Measurements from ENCODE around the gene IFT27. TPM values are rescaled to one million over a fixed set of nuclear protein-coding genes. Genes with fewer than 3 reads are reported as not detected.
A peak's percentile ranks its signal among the peaks of the same experiment; 100 is the strongest.

IFT27 gene
- total RNA-seq, 1 donor from 2014 or later: 31.7 TPM

GRCh38 chr22:36803358-36803757 lies 27.4 kb upstream of the IFT27 start:
- H3K36me3 ChIP-seq: no peaks in the 10 kb centered on the region
- no peak overlapping the region for H3K9ac ChIP-seq
- no peak overlapping the region for H3K27ac ChIP-seq
- Mint-ChIP-seq H3K27ac (no peak overlapping the region), H3K9me3 (no peaks in the 10 kb centered on the region), H3K4me3 (no peak overlapping the region), H3K27me3 (ENCODE audit: insufficient read depth, low read depth) (peaks cover 20% of the 10 kb centered on the region), H3K36me3 (no peaks in the 10 kb centered on the region), H3K4me1 (peaks cover 24% of the 10 kb centered on the region)
- no peak overlapping the region for H3K4me3 ChIP-seq
- no peak for TF ChIP-seq EZH2 (IDR thresholded peaks at IDR 0.05)
- TF ChIP-seq, protein P1, sequence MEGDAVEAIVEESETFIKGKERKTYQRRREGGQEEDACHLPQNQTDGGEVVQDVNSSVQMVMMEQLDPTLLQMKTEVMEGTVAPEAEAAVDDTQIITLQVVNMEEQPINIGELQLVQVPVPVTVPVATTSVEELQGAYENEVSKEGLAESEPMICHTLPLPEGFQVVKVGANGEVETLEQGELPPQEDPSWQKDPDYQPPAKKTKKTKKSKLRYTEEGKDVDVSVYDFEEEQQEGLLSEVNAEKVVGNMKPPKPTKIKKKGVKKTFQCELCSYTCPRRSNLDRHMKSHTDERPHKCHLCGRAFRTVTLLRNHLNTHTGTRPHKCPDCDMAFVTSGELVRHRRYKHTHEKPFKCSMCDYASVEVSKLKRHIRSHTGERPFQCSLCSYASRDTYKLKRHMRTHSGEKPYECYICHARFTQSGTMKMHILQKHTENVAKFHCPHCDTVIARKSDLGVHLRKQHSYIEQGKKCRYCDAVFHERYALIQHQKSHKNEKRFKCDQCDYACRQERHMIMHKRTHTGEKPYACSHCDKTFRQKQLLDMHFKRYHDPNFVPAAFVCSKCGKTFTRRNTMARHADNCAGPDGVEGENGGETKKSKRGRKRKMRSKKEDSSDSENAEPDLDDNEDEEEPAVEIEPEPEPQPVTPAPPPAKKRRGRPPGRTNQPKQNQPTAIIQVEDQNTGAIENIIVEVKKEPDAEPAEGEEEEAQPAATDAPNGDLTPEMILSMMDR (IDR thresholded peaks at IDR 0.05): no peak
- TF ChIP-seq EZH2phosphoT487 (IDR thresholded peaks at IDR 0.05): no peak
- no peak for DNase-seq (ENCODE audit: low spot score)
- H3K4me2 ChIP-seq: no peak overlapping the region
- H3K9me3 ChIP-seq (ENCODE audit: low read depth): no peaks in the 10 kb centered on the region
- peaks cover 5% of the 10 kb centered on the region for H4K20me1 ChIP-seq (ENCODE audit: low read depth)
- peaks cover 13% of the 10 kb centered on the region for H3K4me1 ChIP-seq
- no peak overlapping the region for H2AFZ ChIP-seq (replicated peaks)
- no peaks in the 10 kb centered on the region for H3F3A ChIP-seq (ENCODE audit: low read depth)
- H3K27me3 ChIP-seq: peaks cover 17% of the 10 kb centered on the region
- no peaks in the 10 kb centered on the region for H3K79me2 ChIP-seq (ENCODE audit: low read depth)

- H3K36me3 ChIP-seq: no peaks in the 10 kb centered on the region
- H2AFZ ChIP-seq (replicated peaks): no peak overlapping the region
- H3K9me3 ChIP-seq (ENCODE audit: low read depth): no peaks in the 10 kb centered on the region
- H4K20me1 ChIP-seq (ENCODE audit: low read depth): peaks cover 14% of the 10 kb centered on the region
- TF ChIP-seq EZH2 (IDR thresholded peaks at IDR 0.05): no peak
- no peak for TF ChIP-seq EZH2phosphoT487 (IDR thresholded peaks at IDR 0.05)
- TF ChIP-seq, protein P1 (IDR thresholded peaks at IDR 0.05): no peak
- Mint-ChIP-seq H3K4me1 (peaks cover 50% of the 10 kb centered on the region), H3K4me3 (no peak overlapping the region), H3K9me3 (no peaks in the 10 kb centered on the region), H3K27me3 (ENCODE audit: insufficient read depth, low read depth) (peaks cover 20% of the 10 kb centered on the region), H3K27ac (no peak overlapping the region), H3K36me3 (no peaks in the 10 kb centered on the region)
- peak overlapping the region; percentile 5 for H3K4me2 ChIP-seq
- H3K9ac ChIP-seq: no peak overlapping the region
- peaks cover 30% of the 10 kb centered on the region for H3K4me1 ChIP-seq
- no peaks in the 10 kb centered on the region for H3K79me2 ChIP-seq (ENCODE audit: low read depth)
- peaks cover 4% of the 10 kb centered on the region for H3F3A ChIP-seq (ENCODE audit: low read depth)
- DNase-seq (ENCODE audit: low spot score): no peak
- peaks cover 28% of the 10 kb centered on the region for H3K27me3 ChIP-seq
- no peak overlapping the region for H3K4me3 ChIP-seq
- no peak overlapping the region for H3K27ac ChIP-seq
These were observed 22.8 kb upstream of the IFT27 start for GRCh38 chr22:36798674-36799066.

DNA sequence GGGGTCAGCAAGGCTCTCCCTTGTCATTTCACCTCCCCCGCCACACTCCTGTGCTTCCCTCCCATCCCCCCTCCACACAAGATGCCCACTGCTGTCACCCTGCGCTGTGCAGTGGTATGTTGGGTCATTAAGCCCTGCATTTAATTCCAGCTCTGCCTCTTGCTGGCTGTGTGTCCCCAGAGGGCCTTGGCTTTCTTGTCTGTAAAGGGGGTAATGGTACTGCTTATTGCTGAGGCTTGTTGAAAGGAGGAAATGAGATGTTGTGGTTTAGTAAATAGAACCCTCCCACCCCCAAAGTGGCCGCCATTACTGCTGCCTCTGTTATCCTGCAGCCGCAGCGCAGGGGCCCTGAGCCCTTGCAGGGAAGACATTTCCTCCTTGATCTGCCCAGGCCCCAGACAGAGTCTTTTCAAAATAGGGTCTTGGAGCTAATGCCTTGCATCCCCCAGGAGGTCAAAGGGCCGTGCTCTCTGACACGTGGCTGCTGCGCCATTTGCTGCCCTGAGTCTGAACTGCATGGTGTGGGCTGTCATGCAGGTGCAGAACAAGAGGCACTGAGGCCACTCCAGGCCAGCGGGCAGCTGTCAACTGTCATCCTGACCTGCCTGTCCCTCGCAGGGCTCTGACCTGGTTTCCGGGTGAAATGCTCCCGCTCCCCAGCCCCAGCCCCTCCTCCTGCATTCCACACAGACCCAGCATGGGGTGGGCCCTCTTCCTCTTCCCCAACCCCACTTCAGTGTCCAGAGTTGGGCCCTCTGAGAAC lies 22.2 kb upstream of the IFT27 start:
- H3K4me3 Mint-ChIP-seq: peak overlapping the region; percentile 57
- Histone ChIP-seq H3K4me3 (no peak overlapping the region), H3K9me3 (ENCODE audit: low read depth) (no peaks in the 10 kb centered on the region), H3F3A (ENCODE audit: low read depth) (peaks cover 4% of the 10 kb centered on the region), H3K36me3 (no peaks in the 10 kb centered on the region), H3K9ac (no peak overlapping the region), H3K79me2 (ENCODE audit: low read depth) (no peaks in the 10 kb centered on the region), H3K4me2 (peak overlapping the region; percentile 61), H2AFZ (replicated peaks) (no peak overlapping the region), H4K20me1 (ENCODE audit: low read depth) (peaks cover 14% of the 10 kb centered on the region), H3K27me3 (peaks cover 25% of the 10 kb centered on the region), H3K27ac (no peak overlapping the region), H3K4me1 (peaks cover 30% of the 10 kb centered on the region)
- TF ChIP-seq EZH2 (IDR thresholded peaks at IDR 0.05) (no peak), EZH2phosphoT487 (IDR thresholded peaks at IDR 0.05) (peak; percentile 45)
- H3K4me1 Mint-ChIP-seq: peaks cover 50% of the 10 kb centered on the region
- no peak overlapping the region for H3K27ac Mint-ChIP-seq
- DNase-seq (ENCODE audit: low spot score): peak; percentile 89
- H3K9me3 Mint-ChIP-seq: no peaks in the 10 kb centered on the region
- H3K36me3 Mint-ChIP-seq: no peaks in the 10 kb centered on the region
- H3K27me3 Mint-ChIP-seq (ENCODE audit: insufficient read depth, low read depth): peaks cover 20% of the 10 kb centered on the region

DNA sequence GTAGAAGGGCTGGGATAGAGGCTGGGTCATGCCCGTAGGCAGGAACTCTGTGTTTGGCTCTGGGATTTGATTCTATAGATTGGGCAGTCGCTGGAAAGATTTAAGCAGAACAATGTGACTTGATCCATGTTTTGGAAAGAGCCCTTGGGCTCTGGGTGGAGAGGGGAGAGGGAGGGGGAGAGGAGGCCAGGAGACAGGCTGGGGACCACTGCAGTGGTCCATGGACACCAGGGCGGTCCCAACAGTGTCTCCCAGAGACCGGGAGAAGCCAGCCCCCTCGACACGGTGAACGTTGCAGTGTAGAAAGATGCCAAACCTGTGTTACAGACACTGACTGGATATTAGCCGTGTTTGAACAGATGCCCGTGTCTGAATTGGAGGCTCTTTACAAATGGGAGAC lies 21.5 kb upstream of the IFT27 start:
- Histone ChIP-seq H3K27me3 (peaks cover 24% of the 10 kb centered on the region), H3K9me3 (ENCODE audit: low read depth) (no peaks in the 10 kb centered on the region), H3K27ac (no peak overlapping the region), H3K36me3 (no peaks in the 10 kb centered on the region), H3K4me3 (no peak overlapping the region), H3K9ac (no peak overlapping the region), H4K20me1 (ENCODE audit: low read depth) (peaks cover 14% of the 10 kb centered on the region), H2AFZ (replicated peaks) (no peak overlapping the region), H3K79me2 (ENCODE audit: low read depth) (no peaks in the 10 kb centered on the region), H3K4me1 (peaks cover 30% of the 10 kb centered on the region), H3F3A (ENCODE audit: low read depth) (peaks cover 4% of the 10 kb centered on the region), H3K4me2 (peak overlapping the region; percentile 61)
- H3K27me3 Mint-ChIP-seq (ENCODE audit: insufficient read depth, low read depth): peaks cover 20% of the 10 kb centered on the region
- peak overlapping the region; percentile 37 for H3K4me3 Mint-ChIP-seq
- DNase-seq (ENCODE audit: low spot score): no peak
- no peaks in the 10 kb centered on the region for H3K9me3 Mint-ChIP-seq
- H3K27ac Mint-ChIP-seq: no peak overlapping the region
- H3K4me1 Mint-ChIP-seq: peaks cover 50% of the 10 kb centered on the region
- TF ChIP-seq, protein P1 (IDR thresholded peaks at IDR 0.05): no peak
- TF ChIP-seq EZH2 (IDR thresholded peaks at IDR 0.05) (no peak), EZH2phosphoT487 (IDR thresholded peaks at IDR 0.05) (no peak)
- H3K36me3 Mint-ChIP-seq: no peaks in the 10 kb centered on the region

All from neural progenitor cell (in vitro differentiated cells).